ENCODE data around the gene GANC.
A peak's percentile ranks its signal among the peaks of the same experiment; 100 is the strongest.

The GANC gene

GRCh38 chr15:42344763-42345162 lies 71.8 kb downstream of the GANC start:
- DNase-seq (ENCODE audit: low spot score), result no peak

GRCh38 chr15:42345504-42345903 lies 72.5 kb downstream of the GANC start:
- no peak for DNase-seq (ENCODE audit: low spot score)

DNA sequence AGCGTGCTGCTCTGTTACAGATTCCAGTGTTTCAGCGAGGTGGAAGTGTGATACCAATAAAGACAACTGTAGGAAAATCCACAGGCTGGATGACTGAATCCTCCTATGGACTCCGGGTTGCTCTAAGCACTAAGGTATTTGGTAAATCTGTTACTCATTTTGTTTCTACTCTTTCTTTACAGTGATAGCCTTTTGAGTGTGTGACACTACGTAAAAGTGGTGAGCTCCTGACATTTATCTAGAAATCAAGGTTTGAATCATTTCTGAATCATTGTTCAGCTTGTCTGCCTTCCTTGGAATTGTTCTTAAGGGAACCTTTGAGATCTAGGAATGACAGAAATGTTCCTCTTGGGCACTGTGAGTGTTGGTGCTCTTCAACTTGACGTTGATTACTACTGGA lies 75.1 kb downstream of the GANC start:
- DNase-seq (ENCODE audit: low spot score), result no peak

- no peak for DNase-seq (ENCODE audit: low spot score)
Measured at GRCh38 chr15:42349186-42349585, 76.2 kb downstream of the GANC start.

- DNase-seq (ENCODE audit: low spot score), result no peak
Measured at GRCh38 chr15:42352401-42352800, 79.4 kb downstream of the GANC start.

- DNase-seq (ENCODE audit: low spot score), result no peak
Measured at GRCh38 chr15:42353061-42353460, 80.1 kb downstream of the GANC start.

GRCh38 chr15:42354824-42355223 lies 81.8 kb downstream of the GANC start:
- no peak for DNase-seq (ENCODE audit: low spot score)

GRCh38 chr15:42355291-42355690 lies 82.3 kb downstream of the GANC start:
- DNase-seq (ENCODE audit: low spot score), result no peak

GRCh38 chr15:42356851-42357250 lies 83.8 kb downstream of the GANC start:
- DNase-seq (ENCODE audit: low spot score), result no peak

GRCh38 chr15:42358141-42358540 lies 85.1 kb downstream of the GANC start:
- DNase-seq (ENCODE audit: low spot score), result no peak

DNA sequence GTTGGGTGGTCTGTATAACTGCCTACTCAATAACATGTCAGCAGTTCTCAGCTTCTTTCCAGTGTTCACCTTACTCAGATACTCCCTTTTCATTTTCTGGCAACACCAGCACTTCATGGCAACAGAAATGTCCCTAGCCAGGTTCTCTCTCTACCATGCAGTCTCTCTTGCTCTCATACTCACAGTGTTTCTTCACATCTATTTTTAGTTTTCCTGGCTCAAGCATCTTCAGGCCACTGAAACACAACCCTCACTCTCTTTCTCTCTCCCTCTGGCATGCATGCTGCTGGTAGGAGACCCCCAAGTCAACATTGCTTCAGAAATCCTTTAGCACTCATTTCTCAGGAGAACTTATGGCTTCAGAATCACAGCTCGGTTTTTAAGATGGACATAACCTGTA lies 86.2 kb downstream of the GANC start, which contains the start of gene CAPN3:
Gene CAPN3 (plus strand): TSS at position 253 of the 400 bp plus-strand sequence. CDS start 305 bp downstream, outside the sequence.
- no peak for DNase-seq (ENCODE audit: low spot score)

- DNase-seq (ENCODE audit: low spot score), result no peak
Measured at GRCh38 chr15:42359985-42360384, 87.0 kb downstream of the GANC start.

- DNase-seq (ENCODE audit: low spot score), result no peak
Measured at GRCh38 chr15:42360535-42361112, 87.6 kb downstream of the GANC start.

- DNase-seq (ENCODE audit: low spot score), result no peak
Measured at GRCh38 chr15:42363487-42363886, 90.5 kb downstream of the GANC start.

DNA sequence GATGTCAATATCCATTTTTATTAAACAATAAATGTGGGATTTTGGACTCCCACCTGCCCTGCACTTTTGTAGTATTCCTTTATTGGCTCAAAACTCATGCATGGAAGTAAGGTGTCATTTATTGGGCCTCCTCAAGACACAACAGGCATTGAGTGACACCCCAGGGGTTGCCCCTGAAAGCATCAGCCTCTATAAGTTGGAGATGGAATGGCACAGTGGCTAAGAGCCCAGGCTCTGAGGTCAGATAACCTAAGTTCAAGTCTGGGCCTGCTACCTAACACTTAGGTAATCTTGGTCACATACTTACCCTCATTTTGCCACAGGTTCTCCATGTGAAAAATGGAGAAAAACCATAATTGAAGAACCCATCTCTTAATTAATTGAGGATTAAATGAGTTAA lies 90.9 kb downstream of the GANC start:
- no peak for DNase-seq (ENCODE audit: low spot score)

DNA sequence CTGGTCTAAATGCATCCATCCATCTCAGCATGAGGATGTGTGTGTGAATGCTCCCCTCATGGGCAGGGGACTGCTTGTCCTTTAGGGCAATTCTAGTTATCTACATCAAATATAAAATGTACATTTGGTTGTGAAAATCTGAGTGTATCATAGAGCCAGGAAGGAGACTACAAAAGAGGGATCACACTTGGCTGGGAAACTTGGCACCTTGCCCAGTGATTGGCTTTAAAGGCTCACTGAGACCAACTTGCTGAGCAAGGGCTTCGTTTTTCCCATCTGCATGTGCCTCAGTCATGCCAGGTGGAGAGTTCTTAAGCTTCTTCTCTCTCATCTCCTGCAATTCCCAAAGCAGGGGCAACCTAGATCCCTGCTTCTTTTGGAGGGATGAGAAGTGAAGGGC lies 91.5 kb downstream of the GANC start:
- DNase-seq (ENCODE audit: low spot score), result peak; percentile 11

DNA sequence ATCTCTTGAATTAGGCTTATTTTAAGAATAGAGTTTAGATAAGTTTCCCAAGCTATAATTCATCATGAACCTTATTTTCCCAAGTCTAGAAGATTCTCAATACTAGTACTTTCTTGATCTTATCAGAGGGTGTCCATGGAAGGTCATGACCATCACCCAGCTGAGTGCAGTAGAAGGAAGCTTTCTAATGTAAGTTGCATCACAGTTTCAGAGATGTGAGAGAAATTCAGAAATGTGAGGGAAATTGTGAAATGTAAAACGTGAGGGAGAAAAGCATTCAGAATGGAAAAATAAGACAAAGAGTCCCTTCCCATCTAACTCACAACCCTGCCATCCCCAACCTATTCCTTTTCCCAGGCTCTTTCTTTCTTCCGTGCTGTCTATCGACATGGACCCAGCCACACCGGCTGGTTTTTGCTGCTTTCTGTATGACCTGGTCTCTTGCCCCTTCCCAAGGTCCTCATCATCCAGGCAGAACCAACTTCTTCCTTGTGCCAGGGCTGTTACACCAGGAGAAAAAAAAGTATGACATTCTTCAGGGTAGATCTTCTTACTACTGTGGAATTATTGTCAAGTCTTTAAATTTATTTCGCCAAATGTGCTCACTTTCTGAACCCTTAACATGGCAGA lies 93.0 kb downstream of the GANC start:
- no peak for DNase-seq (ENCODE audit: low spot score)

GRCh38 chr15:42367041-42367440 lies 94.0 kb downstream of the GANC start:
- DNase-seq (ENCODE audit: low spot score), result no peak

GRCh38 chr15:42368096-42368495 lies 95.1 kb downstream of the GANC start:
- DNase-seq (ENCODE audit: low spot score), result no peak

GRCh38 chr15:42371096-42371495 lies 98.1 kb downstream of the GANC start:
- DNase-seq (ENCODE audit: low spot score), result no peak

- no peak for DNase-seq (ENCODE audit: low spot score)
Measured at GRCh38 chr15:42373274-42373673, 100.3 kb downstream of the GANC start.

DNA sequence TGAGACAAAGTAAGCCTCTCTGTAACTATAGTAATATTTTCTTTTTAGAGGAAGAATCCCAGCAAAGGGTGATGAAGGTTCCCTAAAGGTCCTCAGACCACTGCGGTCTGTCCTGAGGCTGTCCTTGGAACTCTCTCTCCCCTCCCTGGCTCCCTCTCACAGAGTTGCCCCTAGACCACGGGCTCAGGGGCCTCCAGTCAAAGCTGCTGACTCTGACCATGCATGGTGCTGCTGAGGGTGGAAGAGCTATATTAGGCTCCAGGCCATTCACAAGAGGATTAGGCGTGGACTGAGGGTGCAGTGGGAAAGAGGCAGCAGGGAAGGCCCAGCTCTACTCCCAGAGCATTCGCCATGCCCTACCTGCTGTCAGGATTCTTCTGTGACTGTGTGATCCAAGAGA lies 100.9 kb downstream of the GANC start:
- DNase-seq (ENCODE audit: low spot score), result no peak

DNA sequence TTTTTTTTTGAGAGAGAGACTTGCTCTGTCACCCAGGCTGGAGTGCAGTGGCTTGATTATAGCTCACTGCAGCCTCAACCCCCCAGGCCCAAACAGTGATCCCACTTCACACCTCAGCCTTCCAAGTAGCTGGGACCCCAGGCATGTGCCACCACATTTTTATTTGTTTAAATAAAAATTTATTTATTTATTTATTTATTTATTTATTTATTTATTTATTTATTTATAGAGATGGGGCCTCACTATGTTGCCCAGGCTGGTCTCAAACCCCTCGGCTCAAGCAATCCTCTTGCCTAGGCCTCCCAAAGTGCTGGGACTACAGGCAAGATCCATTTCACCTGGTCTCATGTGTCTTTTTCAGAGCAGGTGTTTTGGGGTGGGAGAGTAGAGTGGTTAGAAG lies 101.8 kb downstream of the GANC start:
- no peak for DNase-seq (ENCODE audit: low spot score)

DNA sequence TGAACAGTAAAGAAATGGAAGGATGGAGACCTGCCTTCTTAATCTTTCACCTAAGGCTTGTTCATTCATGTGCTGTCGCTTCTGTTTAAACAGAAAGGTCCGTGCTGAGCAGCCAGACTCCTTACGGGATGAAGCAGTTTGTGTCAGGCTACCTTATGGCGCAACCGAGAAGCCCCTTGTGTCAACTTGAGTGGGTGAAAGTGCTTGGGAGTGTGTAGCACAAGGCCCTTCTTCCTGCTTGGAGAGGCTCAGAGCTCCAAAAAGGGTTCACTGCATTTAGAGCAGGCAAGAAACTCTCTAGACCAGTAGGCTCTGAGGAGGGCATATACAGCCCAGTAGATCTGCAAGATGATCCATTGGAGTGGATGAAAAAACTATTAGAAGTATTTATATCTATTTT lies 102.3 kb downstream of the GANC start:
- no peak for DNase-seq (ENCODE audit: low spot score)
